Fibroblast of pulmonary artery (primary cell): Measurements from ENCODE around the gene LETM1.

Source experiments
- DNase-seq: peaks from one replicate; pipeline ENCODE4 v3.0.0-alpha.2; 2010; ENCODE audit warnings: low read depth
- H3K4me3 ChIP-seq: replicated peaks from 2 replicates; pipeline ENCODE4 v1.5.1; 2011; ENCODE audit warnings: low read depth, mild to moderate bottlenecking, control low read depth, low read length, moderate library complexity
- TF ChIP-seq, protein P1 (sequence below): IDR thresholded peaks from 2 replicates; pipeline ENCODE4 v1.5.1; 2011; ENCODE audit warnings: mild to moderate bottlenecking, control low read depth, low read length, inconsistent platforms; ENCODE audit errors: missing control alignments

Gene LETM1

DNA sequence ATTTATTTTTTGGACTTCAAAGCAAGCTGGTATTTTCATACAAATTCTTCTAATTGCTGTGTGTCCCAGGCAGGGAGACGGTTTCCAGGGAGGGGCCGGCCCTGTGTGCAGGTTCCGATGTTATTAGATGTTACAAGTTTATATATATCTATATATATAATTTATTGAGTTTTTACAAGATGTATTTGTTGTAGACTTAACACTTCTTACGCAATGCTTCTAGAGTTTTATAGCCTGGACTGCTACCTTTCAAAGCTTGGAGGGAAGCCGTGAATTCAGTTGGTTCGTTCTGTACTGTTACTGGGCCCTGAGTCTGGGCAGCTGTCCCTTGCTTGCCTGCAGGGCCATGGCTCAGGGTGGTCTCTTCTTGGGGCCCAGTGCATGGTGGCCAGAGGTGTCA lies 47.6 kb downstream of the LETM1 start:
- H3K4me3 ChIP-seq = no peak overlapping the region
- no peak for DNase-seq

DNA sequence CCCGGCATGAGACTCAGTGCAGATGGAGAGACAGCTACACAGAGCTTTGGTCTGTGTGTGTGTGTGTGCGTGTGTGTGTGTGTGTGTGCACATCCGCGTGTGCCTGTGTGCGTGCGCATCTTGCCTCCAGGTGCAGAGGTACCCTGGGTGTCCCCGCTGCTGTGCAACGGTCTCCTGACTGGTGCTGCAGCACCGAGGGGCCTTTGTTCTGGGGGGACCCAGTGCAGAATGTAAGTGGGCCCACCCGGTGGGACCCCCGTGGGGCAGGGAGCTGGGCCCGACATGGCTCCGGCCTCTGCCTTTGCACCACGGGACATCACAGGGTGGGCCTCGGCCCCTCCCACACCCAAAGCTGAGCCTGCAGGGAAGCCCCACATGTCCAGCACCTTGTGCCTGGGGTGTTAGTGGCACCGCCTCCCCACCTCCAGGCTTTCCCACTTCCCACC lies 48.6 kb downstream of the LETM1 start:
- H3K4me3 ChIP-seq = no peak overlapping the region
- TF ChIP-seq, protein P1, sequence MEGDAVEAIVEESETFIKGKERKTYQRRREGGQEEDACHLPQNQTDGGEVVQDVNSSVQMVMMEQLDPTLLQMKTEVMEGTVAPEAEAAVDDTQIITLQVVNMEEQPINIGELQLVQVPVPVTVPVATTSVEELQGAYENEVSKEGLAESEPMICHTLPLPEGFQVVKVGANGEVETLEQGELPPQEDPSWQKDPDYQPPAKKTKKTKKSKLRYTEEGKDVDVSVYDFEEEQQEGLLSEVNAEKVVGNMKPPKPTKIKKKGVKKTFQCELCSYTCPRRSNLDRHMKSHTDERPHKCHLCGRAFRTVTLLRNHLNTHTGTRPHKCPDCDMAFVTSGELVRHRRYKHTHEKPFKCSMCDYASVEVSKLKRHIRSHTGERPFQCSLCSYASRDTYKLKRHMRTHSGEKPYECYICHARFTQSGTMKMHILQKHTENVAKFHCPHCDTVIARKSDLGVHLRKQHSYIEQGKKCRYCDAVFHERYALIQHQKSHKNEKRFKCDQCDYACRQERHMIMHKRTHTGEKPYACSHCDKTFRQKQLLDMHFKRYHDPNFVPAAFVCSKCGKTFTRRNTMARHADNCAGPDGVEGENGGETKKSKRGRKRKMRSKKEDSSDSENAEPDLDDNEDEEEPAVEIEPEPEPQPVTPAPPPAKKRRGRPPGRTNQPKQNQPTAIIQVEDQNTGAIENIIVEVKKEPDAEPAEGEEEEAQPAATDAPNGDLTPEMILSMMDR = no peak
- no peak for DNase-seq

More for the DNA sequence above, 47.6 kb downstream of the LETM1 start:
- TF ChIP-seq, protein P1 = no peak

DNA sequence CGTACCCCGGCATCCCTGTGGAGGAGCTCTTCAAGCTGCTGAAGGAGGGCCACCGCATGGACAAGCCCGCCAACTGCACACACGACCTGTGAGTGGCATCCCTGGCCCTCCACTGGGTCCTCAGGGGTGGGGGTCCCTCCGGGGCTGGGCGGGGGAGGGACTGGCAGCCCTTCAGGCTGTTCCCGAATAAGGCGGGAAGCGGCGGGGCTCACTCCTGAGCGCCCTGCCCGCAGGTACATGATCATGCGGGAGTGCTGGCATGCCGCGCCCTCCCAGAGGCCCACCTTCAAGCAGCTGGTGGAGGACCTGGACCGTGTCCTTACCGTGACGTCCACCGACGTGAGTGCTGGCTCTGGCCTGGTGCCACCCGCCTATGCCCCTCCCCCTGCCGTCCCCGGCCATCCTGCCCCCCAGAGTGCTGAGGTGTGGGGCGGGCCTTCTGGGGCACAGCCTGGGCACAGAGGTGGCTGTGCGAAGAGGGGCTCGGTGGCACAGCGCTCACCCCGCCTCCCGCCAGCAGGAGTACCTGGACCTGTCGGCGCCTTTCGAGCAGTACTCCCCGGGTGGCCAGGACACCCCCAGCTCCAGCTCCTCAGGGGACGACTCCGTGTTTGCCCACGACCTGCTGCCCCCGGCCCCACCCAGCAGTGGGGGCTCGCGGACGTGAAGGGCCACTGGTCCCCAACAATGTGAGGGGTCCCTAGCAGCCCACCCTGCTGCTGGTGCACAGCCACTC lies 49.2 kb downstream of the LETM1 start:
- DNase-seq = no peak
- H3K4me3 ChIP-seq = no peak overlapping the region
- TF ChIP-seq, protein P1 = no peak

DNA sequence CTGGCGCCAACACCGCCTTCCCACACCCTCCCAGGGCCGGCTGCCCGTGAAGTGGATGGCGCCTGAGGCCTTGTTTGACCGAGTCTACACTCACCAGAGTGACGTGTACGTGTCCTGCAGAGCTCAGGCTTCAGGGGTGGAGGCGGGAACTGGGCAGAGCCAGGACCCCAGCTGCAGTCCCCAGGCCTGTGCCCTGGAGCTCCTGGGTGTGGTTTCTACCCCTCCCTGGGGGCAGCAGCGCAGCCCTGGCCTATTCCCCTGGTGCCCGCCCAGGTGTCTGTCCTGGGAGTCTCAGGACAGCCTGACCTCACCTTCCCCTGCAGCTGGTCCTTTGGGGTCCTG lies 49.8 kb downstream of the LETM1 start:
- no peak overlapping the region for H3K4me3 ChIP-seq
- TF ChIP-seq, protein P1 = no peak
- DNase-seq = no peak

DNA sequence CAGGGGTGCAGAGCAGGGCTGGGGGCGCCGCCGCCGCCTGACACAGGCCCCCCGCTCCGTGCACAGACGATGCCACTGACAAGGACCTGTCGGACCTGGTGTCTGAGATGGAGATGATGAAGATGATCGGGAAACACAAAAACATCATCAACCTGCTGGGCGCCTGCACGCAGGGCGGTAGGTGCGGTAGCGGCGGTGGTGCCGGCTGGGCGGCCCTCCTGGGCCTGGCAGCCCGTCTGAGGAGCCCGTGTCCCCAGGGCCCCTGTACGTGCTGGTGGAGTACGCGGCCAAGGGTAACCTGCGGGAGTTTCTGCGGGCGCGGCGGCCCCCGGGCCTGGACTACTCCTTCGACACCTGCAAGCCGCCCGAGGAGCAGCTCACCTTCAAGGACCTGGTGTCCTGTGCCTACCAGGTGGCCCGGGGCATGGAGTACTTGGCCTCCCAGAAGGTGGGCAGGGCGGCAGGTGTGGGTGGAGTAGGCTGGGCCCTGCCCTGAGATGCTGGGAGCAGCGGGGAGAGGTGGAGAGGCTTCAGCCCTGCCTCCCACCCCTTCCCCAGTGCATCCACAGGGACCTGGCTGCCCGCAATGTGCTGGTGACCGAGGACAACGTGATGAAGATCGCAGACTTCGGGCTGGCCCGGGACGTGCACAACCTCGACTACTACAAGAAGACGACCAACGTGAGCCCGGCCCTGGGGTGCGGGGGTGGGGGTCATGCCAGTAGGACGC lies 50.3 kb downstream of the LETM1 start:
- DNase-seq = no peak
- no peak overlapping the region for H3K4me3 ChIP-seq
- TF ChIP-seq, protein P1 = no peak

DNA sequence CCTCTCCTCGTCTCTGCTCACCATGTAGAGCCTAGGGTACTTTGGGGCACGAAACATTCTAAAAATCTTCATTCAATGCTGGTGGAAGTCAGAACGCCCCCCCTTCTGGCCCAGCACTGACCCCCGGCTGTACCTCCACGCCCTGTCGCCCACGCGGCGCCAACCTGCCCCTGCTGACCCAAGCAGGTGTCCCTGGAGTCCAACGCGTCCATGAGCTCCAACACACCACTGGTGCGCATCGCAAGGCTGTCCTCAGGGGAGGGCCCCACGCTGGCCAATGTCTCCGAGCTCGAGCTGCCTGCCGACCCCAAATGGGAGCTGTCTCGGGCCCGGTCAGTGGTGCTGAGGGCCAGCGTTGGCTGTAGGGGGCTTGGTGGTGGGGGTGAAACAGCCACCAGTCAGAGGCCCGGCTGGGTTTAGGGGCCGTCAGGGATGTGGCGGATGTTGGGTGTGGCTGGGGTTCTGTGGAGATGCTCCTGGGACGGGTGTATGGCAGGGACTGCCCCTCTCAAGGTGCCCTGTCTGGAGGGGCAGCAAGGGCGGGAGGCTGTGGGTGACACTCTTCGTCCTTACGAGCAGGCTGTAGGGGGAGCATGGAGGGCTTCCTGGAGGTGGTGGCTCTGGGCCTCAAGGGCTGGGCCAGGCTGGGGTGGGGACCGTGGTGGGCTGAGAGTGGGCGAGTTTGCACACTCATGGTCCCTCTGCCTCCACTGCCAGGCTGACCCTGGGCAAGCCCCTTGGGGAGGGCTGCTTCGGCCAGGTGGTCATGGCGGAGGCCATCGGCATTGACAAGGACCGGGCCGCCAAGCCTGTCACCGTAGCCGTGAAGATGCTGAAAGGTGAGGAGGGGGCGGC lies 51.1 kb downstream of the LETM1 start:
- H3K4me3 ChIP-seq = no peak overlapping the region
- no peak for DNase-seq
- TF ChIP-seq, protein P1 = no peak
